GM19240 (cell line): Measurements from ENCODE around the gene LUZP2.

Experiments used
- DNase-seq: peaks from one replicate; pipeline ENCODE4 v3.0.0; 2011; ENCODE audit warnings: low spot score; ENCODE audit not compliant: insufficient read length

The LUZP2 gene

GRCh38 chr11:24496736-24497725 is at the start of gene LUZP2:
TSS of gene LUZP2 (plus strand) at chr11:24497053.
- DNase-seq: no peak

DNA sequence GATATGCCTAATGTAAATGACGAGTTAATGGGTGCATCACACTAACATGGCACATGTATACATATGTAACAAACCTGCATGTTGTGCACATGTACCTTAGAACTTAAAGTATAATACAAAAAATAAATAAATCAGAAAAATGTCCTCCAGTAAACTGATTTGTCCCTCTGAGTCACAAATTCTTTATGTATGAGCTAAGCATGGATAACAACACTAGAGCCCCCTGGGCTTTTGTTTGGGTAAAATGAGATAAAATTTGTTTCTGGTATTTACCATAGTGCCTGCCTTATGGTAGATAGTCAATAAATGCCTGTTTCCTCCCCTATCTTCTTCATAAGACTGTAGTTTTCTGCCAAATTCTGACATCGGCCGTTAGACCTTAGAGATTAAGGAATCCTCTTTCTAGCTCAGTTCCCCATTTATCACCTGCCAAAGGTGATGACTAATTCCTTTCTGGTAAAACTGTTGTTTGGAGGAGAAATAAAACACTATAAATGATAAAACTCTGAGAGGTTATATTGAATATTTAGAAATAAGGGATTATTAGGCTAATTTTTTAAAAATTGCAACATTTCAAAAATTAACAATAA is 43.6 kb upstream of the LUZP2 start:
- no peak for DNase-seq

DNA sequence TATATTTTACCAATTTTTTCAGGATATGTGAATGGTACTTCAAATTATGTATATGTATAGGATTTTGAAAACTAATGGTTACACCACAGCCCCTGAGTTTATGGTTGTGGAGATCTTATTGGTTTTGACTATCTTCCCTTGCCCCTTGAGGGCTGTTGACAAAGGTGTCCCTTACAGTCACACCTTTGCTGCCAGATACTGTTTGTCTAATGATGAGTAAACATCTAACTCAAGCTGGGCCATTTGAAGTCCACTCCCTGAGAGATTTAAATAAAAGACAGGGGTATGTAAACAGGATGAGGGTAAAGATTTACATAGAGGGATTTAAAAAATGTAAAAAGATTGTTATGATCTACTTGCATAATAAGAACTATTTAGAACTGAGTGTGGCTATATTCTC is 38.9 kb upstream of the LUZP2 start:
- no peak for DNase-seq

- no peak for DNase-seq
These were observed 26.4 kb upstream of the LUZP2 start for GRCh38 chr11:24470431-24470830.

GRCh38 chr11:24471084-24471483 is 25.8 kb upstream of the LUZP2 start:
- DNase-seq: no peak

GRCh38 chr11:24478718-24479117 is 18.1 kb upstream of the LUZP2 start:
- no peak for DNase-seq

GRCh38 chr11:24489477-24489876 is 7.4 kb upstream of the LUZP2 start:
- no peak for DNase-seq

- no peak for DNase-seq
These were observed 492 bp upstream of the LUZP2 start for GRCh38 chr11:24496386-24496735.

DNA sequence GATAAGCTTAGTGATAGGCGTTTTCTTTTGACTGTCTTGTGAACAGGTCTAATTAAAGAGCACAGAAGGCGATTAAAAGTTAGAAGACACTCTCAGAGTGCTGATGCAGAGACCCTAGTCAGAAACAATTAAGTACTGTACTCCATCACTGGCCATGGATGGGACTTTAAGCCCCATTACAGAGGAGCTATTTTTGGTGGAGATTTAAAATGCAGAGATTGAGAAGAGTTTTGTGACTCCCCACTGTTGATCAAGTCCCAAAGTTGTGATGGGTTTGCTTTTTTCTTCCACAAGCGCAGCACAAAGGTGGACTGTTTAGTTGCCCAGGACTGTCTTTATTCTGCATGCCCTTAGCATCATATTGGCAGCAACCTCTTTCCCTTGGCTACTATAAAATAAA is 978 bp downstream of the LUZP2 start:
- no peak for DNase-seq

DNA sequence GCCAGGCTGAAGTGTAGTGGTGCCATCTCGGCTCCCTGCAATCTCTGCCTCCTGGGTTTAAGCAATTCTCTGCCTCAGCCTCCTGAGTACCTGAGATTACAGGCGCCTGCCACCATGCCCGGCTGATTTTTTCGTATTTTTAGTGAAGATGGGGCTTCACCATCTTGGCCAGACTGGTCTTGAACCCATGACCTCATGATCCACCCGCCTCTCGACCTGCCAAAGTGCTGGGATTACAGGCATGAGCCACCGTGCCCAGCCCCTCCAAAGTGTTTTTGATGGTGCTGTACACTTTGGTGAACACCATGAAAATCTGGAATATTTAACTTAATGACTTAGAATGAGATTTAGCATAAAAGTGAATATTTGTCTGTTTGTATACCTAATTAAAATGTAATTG is 5.6 kb downstream of the LUZP2 start:
- DNase-seq: no peak

DNA sequence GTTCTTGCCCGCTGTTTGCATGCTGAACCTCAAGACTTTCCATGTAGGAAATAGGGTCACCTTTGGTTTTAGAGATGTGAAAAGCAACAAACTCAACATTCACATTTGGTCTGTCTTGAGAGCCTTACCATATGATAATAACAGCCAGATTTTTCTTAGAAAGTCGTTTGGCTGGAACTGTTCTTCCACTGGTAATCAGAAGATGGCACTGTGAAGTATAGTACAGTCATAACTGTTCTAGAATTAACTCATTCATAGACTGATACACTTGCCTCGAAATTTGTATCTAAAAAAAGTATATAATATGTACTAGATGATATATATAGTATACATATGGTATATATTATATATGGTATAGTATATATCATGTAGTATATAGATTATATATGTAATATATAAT is 12.3 kb downstream of the LUZP2 start:
- DNase-seq: no peak

- no peak for DNase-seq
These were observed 14.7 kb downstream of the LUZP2 start for GRCh38 chr11:24511511-24511910.

- DNase-seq: no peak
These were observed 16.8 kb downstream of the LUZP2 start for GRCh38 chr11:24513479-24514218.

DNA sequence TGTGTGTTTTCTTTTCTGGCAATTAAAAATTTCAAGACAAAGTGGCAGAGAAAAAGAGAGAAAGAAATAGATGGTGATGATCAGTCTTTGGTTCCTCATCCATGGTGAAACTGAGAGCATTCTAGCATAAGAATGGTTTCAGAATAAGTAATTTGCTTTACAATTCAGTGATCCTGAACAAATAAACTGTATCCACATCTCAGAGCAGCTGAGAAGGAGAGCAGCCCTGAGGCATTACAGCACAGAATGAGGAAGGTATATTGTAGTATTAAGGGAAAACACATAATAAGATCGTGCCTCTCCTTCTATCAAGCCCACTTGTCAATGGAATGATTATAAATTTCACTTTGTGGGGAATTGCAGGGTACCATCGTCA is 17.4 kb downstream of the LUZP2 start:
- no peak for DNase-seq

GRCh38 chr11:24515632-24516031 is 18.8 kb downstream of the LUZP2 start:
- DNase-seq: no peak

- DNase-seq: no peak
These were observed 19.8 kb downstream of the LUZP2 start for GRCh38 chr11:24516638-24517037.

GRCh38 chr11:24521601-24522000 is 24.7 kb downstream of the LUZP2 start:
- no peak for DNase-seq

DNA sequence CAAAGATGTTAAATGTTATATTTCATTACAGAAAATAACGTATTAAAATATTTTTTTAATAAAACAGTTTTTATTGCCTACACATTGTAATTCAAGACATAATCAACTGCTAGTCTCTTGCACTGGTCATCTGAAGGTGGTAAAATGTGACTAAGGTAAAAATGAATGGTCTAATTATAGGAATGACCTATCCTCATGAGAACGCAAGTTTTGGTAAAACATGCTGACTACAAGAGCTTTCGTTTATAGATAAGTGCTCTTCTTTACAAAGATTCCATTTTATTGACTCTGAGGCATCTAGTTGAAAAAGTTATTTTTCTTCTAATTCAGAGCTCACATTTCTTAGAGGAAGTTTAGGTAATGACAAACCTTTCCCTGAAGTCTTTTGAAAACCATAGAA is 27.3 kb downstream of the LUZP2 start:
- DNase-seq: no peak

DNA sequence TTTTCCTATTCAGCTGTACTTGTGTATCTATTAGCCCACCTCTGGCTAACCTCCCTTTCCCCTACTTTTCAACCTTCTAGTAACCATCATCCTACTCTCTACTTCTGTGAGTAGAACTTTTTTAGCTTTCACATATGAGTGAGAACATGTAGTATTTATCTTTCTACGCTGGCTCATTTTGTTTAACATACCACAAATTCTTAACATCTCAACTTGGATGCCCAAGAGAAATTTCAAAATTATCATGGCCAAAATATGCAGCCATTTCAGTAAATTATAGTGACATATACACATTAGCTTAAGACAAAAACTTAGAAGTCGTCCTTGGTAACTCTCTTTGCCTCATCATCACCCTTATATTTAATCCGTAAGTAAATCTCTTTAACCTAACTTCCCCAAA is 34.7 kb downstream of the LUZP2 start:
- no peak for DNase-seq

GRCh38 chr11:24543771-24544170 is 46.9 kb downstream of the LUZP2 start:
- DNase-seq: no peak

- no peak for DNase-seq
These were observed 59.8 kb downstream of the LUZP2 start for GRCh38 chr11:24556693-24557092.

GRCh38 chr11:24559315-24559714 is 62.5 kb downstream of the LUZP2 start:
- no peak for DNase-seq
